Peyer's patch (tissue), 4 donors: Measurements from ENCODE around the gene TBL1XR1.

Experiments used
- CTCF ChIP-seq, 6 experiments: fragments of 450-650 bp in 4 of 6; fragments of 200-600 bp in 2 of 6; sonication (generic) in 1 of 6; IDR thresholded peaks; one replicate each; pipeline ENCODE4 v1.5.1; 2017 to 2019; ENCODE audit warnings: antibody characterized with exemption in 6 of 6, mild to moderate bottlenecking in 3 of 6, moderate library complexity in 1 of 6
- POLR2A ChIP-seq, 2 donors: fragments of 450-650 bp; IDR thresholded peaks; one replicate each; pipeline ENCODE4 v1.5.1; 2017; ENCODE audit warnings: antibody characterized with exemption in 2 of 2, mild to moderate bottlenecking in 2 of 2, moderate library complexity in 2 of 2

- TF ChIP-seq CTCF (IDR thresholded peaks at IDR 0.05) (no peak), POLR2A (IDR thresholded peaks at IDR 0.05) (no peak)
Observed at GRCh38 chr3:177093966-177094365, 103.3 kb downstream of the TBL1XR1 start.
